GM19468 (cell line): ENCODE results near the gene YAF2.
"Not testable (repeated sequence)": the region's sequence is repeated elsewhere in the genome, so short reads cannot be mapped to it uniquely, and the experiment has no call there.

ENCODE experiments used
- ATAC-seq: cut with Tn5 transposase; IDR thresholded peaks from one replicate; pipeline ENCODE4 v1.9.1; 2021; ENCODE audit warnings: mild to moderate bottlenecking, moderate library complexity, moderate number of reproducible peaks; ENCODE audit not compliant: unreplicated experiment; ENCODE audit errors: extremely low read depth

YAF2 gene

DNA sequence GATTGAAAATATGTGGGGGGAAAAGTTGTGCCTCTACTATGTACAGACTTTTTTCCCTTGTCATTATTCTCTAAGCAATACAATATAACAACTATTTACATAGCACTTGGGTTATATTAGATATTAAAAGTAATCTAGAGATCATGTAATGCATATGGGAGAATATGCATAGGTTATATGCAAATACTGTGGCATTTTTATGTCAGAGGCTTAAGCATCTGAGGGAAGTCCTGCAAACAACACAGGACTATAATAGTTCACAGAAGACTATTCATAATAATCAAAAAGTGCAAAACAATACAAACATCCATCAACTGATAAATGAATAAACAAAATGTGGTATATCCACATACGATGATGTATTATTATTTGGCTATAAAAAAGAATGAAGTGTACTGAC is 33.7 kb downstream of the YAF2 start:
- ATAC-seq, result no peak

DNA sequence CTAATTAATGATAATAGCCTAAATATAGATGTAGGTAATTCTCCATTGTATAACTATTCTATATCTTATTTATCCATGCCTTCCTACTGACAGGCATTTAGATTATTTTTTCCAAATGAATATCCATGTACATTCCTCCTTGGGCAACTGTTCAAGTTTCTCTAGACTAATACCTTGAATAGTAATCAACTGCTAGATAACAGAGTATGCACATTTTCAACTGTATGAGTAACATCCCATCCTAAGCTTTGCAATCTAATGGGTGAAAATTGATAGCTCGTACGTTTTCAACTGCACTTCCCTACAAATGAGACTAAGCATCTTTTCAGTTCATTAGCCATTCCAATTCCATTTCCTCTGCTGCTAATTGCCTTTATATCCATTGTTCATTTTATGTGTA is 37.0 kb downstream of the YAF2 start:
- ATAC-seq, result no peak

DNA sequence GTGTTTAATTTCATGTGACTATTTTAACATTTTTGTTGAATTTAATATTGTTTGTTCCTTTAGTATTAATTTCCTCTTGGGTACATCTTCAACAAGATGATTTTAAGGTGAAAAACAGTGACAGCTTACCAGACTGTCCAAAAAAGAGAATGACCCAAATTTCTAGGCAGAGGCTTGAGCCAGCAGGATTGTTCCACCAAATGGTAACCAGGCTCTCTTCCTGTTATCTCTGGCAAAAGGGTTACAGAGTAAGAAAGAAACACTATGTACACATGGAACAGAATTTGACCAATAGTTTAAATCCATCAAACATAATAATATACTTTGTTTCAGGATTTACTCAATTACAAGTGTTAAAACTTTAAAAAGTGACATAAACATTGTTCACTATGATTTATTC is 39.0 kb downstream of the YAF2 start:
- no peak for ATAC-seq

DNA sequence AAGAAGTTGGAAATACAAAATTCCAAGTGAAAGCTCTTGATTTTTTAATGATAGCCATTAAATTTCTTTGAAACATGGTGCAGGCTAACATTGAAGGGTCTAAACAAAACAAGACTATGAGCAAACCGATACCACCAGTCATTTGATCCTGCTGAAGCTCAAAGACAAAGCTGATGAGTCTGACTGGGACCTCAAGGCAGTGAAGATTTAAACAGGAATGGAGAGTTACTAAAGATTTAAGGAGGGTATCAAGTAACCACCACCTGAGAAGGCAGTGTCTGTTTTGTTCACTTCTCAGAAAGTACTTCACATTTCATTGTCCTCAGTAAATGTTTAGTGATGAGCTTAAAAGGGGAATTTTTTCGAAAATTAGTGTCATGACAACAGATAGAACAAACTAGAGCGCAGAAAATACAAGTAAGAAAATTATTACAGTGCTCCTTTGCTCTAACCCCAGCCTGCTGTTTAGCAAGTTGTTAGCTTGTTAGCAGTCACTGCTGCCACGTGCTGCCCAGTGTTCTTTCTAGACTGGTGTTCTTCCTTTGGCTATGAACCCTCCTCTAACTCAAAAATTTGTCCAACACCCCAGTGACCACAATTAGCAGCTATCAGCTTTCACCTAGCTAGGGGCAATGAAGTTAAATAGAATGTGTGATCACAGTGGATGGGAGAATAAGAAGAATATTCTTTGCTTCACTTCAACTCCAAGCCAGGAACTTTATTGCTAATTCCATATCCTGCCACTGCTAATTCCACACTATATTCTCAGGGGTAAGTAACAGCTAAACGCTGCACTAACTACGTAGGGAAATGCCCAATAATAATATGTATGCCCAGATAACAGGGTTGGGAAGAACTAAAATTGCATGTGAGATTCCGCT is 41.1 kb downstream of the YAF2 start:
- no peak for ATAC-seq

DNA sequence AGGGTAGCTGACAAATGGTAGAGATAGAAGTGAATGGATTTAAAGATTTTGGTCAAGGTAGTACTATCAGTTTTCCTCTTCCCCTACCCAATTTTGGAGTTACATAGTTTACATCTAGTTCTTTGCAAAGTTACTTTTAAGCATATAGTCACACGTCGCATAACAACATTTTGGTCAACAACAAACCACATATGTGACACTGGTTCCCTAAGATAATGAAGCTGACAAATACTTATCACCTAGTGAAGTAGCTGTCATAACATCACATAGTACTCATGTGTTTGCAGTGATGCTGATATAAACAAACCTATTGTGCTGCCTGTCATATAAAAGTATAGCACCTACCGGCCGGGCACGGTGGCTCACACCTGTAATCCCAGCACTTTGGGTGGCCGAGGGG is 45.4 kb downstream of the YAF2 start:
- no peak for ATAC-seq

DNA sequence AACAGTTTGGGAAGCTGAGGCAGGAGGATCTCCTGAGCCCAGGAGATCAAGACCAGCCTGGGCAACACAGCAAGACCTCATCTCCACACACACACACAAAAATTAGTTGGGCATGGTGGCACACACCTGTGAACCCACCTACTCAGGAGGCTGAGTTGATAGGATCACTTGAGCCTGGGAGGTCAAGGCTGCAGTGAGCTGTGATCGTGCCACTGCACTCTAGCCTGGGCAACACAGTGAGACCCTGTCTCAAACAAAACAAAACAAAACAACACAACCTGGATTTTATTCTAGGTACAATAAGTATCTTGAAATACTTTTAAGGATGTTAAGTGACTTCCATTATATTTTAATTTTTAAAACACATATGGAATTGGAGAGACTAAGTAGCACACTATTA is 45.8 kb downstream of the YAF2 start:
- ATAC-seq, result no peak

DNA sequence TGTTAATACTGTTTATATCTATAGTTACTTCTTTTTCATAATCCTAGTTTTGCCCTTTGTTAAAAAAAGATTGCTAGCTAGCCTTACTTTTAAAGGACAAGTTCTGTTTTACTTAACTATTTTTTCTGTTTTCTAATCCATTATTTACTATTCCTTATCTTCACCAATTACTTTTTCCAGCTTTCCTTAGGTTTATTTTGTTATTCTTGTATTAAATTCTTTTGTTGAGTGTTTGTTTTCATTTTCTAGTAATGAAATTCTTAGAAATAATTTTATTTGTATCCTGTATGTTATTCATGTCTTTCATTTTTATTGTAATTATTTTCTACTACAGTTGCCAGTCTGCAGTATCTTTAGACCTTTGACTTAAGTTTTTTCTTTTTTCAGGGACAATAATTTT is 47.7 kb downstream of the YAF2 start:
- ATAC-seq, result no peak

DNA sequence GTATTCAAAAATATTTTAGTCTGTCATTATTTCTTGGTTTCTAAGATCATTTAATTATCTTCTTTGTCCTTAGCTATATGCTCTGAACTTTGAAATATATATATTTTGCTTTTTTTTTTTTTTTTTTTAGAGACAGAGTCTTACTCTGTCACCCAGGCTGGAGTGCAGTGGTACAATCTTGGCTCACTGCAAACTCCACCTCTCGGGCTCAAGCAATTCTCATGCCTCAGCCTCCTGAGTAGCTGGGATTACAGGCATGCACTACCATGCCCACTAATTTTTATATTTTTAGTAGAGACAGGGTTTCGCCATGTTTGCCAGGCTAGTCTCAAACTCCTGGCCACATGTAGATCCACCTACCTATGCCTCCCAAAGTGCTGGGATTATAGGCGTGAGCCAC is 49.8 kb downstream of the YAF2 start:
- ATAC-seq, result not testable (repeated sequence)

DNA sequence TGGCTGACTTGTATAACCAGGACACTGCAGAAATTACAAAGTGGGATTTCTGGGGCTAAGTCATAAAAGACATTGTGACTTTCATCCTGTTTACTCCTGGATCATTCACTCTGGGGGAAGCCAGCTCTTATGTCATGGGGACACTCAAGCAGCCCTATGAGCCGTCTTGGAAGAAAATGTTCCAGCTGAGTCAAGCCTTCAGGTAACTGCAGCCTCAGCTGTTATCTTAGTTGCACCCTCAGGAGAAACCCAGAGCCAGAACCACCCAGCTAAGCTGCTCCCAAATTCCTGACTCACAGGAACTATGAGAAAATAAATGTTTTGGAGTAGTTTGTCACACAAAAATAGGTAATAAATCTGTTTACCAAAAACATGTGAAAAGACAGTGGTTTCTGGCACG is 50.2 kb downstream of the YAF2 start:
- no peak for ATAC-seq

DNA sequence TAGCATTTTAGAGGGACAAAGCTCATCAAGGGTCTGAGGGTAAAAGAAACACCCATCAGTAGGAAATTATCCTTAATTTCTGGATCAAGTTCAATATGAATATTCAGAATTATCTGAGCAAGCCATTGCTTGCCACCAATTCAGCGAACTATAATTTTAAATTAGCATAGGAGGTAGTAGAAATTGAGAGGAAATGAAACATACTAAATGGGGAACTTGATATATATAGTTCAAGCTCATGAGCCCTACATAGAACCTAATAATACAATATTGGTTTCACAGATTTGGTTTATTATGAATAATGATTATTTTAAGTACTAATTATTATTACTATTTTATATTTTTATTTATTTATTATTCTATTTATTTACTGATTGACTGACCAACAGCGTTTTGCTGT is 51.3 kb downstream of the YAF2 start:
- no peak for ATAC-seq

DNA sequence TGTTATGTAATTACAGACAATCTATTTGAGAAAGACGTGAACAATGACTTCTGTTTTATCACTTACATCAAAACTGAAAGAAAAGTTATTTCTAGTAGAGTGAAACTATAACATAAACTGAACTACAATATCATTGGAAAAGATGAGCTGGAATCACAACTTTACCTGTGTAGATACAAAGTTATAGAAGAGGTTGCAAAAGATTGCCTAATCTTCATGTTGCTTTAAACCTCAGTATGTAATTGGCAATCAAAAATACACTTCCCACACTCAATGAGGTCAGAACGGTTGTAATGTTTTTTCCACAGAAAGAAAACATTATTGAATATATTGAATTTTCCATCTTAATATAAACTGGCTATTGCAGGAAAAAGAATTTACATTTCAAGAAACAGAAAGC is 55.7 kb downstream of the YAF2 start:
- ATAC-seq, result no peak

DNA sequence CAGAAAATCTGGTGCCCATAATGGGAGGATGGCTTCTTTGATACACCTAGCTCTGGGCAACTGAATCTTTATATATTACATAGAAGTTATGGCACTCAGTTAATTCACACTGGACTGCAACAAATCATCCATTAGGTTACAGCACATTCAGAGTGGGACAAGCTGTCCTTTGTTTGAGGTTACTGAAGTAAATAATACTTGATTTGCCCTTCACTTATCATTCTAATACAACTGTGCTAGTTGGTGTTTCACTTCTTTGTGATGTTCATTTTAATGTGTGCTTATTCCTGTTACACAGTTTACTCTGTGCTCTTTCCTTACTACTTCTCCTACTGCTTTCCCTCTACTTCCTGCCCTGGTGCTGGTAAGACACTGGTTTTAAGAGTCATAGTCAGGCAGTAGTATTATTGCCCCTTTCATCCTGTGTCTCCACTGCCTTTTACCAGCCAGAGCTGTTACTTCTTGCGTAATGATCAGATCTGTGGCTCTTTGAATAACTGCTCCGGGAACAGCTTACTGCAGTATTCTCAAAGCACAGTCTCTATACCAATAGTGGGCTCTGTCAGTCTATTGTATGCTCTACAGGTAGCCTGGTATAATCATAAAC is 57.0 kb downstream of the YAF2 start:
- no peak for ATAC-seq

DNA sequence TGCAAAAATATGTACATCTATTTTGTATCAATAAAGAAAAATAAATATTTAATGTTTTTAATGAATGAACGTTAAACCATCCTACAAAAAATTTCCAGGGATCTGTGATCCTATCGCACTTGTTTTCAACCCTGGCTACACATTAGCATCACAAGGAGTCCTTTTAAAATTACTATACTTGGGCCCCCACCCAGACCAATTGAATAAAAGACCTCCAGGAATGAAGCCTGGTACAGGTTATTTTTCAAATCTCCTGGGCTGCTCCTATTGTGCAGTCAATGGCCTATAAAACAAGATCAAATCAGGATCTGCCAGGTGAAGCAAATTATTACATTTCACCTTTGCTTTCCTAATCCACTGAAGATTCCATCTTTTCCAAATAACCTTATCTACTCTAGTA is 59.9 kb downstream of the YAF2 start:
- ATAC-seq, result no peak

DNA sequence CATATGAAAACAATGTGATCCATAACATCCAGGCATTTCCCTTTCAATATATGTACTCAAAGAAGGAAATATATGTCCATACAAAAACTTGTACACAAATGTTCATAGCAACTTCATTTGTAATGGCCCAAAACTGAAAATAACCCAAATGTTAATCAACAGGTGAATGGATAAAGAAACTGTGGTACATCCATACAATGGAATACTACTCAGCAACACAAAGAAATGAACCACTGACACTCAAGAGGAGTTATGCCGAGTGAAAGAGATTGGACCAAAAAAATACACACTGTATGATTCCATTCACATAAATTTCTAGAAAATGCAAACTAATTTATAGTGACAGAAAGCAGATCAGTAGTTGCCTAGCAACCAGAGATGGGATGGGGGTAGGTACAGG is 63.1 kb downstream of the YAF2 start:
- ATAC-seq, result no peak

DNA sequence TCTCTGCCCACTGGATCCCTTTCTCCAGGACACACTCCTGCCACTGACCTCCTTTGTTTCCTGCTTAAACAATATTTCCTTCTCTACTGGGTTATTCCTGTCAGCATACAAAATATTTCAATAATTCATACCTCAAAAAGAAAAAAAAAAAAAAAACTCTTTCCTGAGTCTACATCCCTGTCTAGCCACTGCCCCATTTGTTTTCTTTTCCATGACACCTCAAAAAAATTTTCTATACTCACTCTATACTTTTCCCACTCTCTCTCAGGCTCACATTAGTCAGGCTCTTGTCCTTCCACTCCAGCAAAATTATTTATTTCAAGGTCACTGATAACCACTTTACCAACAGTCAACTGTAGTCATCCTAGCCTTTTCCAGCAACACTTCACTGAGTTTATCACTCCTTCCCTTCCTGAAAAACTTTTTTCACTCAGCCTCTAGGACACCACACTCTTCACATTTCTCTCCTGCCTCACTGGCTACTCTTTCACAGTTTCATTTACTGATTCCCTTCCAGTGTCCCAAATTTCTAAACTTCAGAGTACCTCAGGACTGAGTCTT is 64.0 kb downstream of the YAF2 start:
- ATAC-seq, result no peak

DNA sequence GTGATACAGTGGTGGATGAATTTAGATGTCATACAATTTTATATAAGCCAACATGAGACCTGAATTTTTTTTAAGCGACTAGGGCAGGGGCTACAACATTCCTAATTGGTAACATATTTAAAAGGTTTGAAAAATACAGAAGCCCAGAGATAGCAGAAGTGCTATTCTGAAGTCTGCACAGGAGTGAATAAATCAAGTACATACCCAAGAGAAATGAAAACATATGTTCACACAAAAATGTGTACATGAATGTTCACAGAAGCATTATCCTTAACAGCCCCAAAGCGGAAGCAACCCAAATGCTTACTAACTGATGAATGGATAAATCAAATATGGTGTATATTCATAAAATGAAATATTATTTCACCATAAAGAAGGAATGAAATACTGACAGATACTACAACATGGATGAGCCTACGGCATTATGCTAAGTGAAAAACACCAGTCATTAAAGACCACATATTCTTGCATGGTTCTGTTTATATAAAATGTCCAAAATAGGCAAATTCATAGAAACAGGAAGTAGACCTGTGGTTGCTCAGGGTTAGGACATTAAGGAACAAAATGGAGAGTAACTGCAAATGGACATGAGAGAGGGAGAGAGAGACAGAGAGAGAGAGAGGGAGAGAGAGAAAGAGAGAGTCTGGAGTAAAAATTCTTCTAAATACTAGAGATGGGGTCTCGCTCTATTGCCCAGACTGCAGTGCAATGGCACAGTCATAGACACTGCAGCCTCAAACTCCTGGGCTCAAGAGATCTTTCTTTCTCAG is 65.4 kb downstream of the YAF2 start:
- ATAC-seq, result no peak

DNA sequence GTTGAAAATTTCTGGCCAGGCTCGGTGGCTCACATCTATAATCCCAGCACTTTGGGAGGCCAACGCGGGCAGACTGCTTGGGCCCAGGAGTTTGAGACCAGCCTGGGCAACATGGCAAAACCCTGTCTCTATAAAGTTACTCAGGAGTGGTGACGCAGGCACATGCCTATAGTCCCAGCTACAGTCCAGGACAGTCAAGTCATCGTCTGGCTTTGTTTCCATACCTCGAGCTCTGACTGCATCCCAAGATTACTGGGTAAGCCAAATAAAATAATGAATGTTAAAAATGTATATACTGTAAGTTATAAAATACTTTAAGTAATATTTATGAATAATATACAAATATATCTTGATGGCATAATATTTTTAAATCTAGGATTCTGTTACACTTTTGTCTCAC is 70.3 kb downstream of the YAF2 start:
- ATAC-seq, result no peak

DNA sequence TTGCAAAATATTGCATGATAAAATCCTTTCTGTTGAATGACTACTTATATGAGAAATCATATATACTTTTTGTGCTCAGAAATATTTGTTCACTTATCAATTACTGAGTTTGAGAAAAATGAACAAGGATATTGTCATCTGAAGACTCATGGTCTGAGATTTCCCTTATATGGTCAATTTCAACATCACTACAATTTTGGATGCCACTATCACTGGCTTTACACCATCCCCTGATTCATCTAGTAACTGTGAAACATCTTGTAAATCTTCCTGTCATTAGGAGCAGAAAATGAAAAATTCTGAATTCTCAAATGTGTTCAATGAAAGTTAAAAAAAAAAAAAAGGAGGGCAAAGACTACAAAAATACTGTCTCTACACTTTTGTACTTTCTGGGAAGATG is 71.5 kb downstream of the YAF2 start:
- no peak for ATAC-seq

DNA sequence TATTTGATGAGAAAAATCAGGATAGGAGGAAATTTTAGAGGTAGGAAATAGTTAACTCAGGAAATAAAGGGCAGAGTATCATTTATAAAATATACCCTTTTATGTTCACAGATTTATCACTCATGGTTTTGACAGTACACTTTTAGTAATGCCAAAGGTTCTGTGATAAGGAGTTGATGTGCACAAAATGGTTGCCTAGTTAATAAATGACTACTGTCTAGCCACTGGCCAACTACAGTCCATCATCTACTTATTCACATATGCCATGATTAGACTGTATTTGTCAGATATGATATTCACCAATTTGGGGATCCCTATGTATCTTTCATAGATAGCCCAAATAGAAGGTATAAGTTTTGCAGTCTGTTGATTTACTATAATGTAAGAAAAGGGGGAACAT is 74.1 kb downstream of the YAF2 start:
- ATAC-seq, result no peak

DNA sequence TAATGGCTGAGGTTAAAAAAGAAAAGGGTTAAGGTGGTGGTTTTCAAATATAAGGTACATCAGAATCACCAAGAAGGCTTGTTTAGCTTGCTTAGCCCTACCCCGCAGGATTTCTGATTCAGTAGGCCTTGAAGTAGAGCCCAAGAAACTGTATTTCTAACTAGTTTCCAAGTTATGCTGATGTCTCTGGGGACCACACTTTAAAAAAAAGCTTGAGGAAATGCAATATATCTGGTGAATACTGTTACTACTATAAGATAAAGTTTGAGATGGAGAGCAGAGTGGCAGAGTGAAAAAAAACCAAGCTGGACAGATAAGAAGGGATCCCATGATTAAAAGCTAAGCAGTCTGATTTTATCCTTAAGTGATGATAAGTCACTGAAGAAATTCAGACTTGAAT is 75.1 kb downstream of the YAF2 start:
- ATAC-seq, result no peak

DNA sequence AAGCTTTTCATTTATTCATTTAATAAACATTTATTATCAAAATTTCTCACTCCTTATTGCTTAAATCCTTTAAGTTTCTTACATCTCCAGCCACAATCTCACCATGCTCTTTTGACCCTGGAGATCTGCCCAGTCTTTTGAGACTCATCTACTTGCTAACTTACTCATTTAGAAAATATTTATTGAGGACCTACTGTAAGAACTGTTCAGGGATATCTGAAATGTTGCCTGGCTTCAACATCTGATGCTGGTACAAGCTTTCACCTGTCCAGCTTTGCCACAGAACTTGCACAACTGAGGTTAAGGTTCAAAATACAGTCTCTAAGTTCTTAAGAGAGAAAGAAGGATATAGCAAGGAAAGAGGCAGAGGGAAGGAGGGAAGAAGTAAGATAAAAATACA is 75.9 kb downstream of the YAF2 start:
- no peak for ATAC-seq
